H9 (cell line): ENCODE results near the gene KRTAP9-1. TPM values are rescaled to one million over a fixed set of nuclear protein-coding genes. Genes with fewer than 3 reads are reported as not detected.

Experiments used
- DNase-seq: peaks from one replicate; pipeline ENCODE4 v3.0.0-alpha.2; 2017
- H2AFZ ChIP-seq: one replicate; pipeline ENCODE4 v1.6.1; 2013; ENCODE audit warnings: mild to moderate bottlenecking, low read length, control low read depth, moderate library complexity
- H2AK5ac ChIP-seq: 2 replicates; pipeline ENCODE4 v1.6.1; 2013; ENCODE audit warnings: low read length, control low read depth, mixed read lengths; ENCODE audit not compliant: insufficient read length
- H2BK120ac ChIP-seq: one replicate; pipeline ENCODE4 v1.6.1; 2013; ENCODE audit warnings: low read depth, mild to moderate bottlenecking, low read length, control low read depth, inconsistent platforms; ENCODE audit not compliant: poor library complexity, severe bottlenecking
- H2BK12ac ChIP-seq: 2 replicates; pipeline ENCODE4 v1.6.1; 2013; ENCODE audit warnings: low read length, control low read depth, mixed read lengths, low read depth; ENCODE audit not compliant: insufficient read length
- H2BK15ac ChIP-seq: 2 replicates; pipeline ENCODE4 v1.6.1; 2013; ENCODE audit warnings: low read depth, low read length, control low read depth
- H2BK20ac ChIP-seq: one replicate; pipeline ENCODE4 v1.6.1; 2013; ENCODE audit warnings: low read depth, mild to moderate bottlenecking, low read length, control low read depth, inconsistent platforms; ENCODE audit not compliant: poor library complexity, severe bottlenecking
- H2BK5ac ChIP-seq: 2 replicates; pipeline ENCODE4 v1.6.1; 2013; ENCODE audit warnings: low read length, control low read depth, mixed read lengths; ENCODE audit not compliant: insufficient read length
- H3K14ac ChIP-seq: 2 replicates; pipeline ENCODE4 v1.6.1; 2013; ENCODE audit warnings: low read length, control low read depth; ENCODE audit not compliant: insufficient read depth
- H3K18ac ChIP-seq: 2 replicates; pipeline ENCODE4 v1.6.1; 2013; ENCODE audit warnings: low read depth, mild to moderate bottlenecking, mixed read lengths, low read length, control low read depth; ENCODE audit not compliant: insufficient read length
- H3K23ac ChIP-seq: 2 replicates; pipeline ENCODE4 v1.6.1; 2013; ENCODE audit warnings: low read length, control low read depth, mixed read lengths, low read depth; ENCODE audit not compliant: insufficient read length
- H3K23me2 ChIP-seq: 2 replicates; pipeline ENCODE4 v1.6.1; 2013; ENCODE audit warnings: low read depth, mild to moderate bottlenecking, mixed read lengths, low read length, control low read depth; ENCODE audit not compliant: insufficient read length, poor library complexity, severe bottlenecking
- H3K27ac ChIP-seq: 2 replicates; pipeline ENCODE4 v1.5.1; 2013; ENCODE audit warnings: low read length, control low read depth, mixed read lengths, low read depth; ENCODE audit not compliant: insufficient read length
- H3K27me3 ChIP-seq: 2 replicates; pipeline ENCODE4 v1.6.1; 2013; ENCODE audit warnings: low read length, control low read depth, inconsistent platforms; ENCODE audit not compliant: insufficient read depth
- H3K4ac ChIP-seq: 2 replicates; pipeline ENCODE4 v1.6.1; 2013; ENCODE audit warnings: low read depth, mild to moderate bottlenecking, control low read depth, inconsistent platforms, low read length, moderate library complexity
- H3K4me1 ChIP-seq: 2 replicates; pipeline ENCODE4 v1.6.1; 2013; ENCODE audit warnings: low read length, control low read depth, inconsistent platforms; ENCODE audit not compliant: insufficient read depth
- H3K4me2 ChIP-seq: 2 replicates; pipeline ENCODE4 v1.6.1; 2013; ENCODE audit warnings: low read length, control low read depth, mixed read lengths; ENCODE audit not compliant: insufficient read length, insufficient read depth
- H3K56ac ChIP-seq: 2 replicates; pipeline ENCODE4 v1.6.1; 2013; ENCODE audit warnings: low read depth, mild to moderate bottlenecking, mixed read lengths, low read length, control low read depth; ENCODE audit not compliant: insufficient read length
- H3K79me1 ChIP-seq: 2 replicates; pipeline ENCODE4 v1.6.1; 2013; ENCODE audit warnings: low read depth, mild to moderate bottlenecking, moderate library complexity, low read length, control low read depth, inconsistent platforms; ENCODE audit not compliant: insufficient read depth, poor library complexity, severe bottlenecking
- H3K79me2 ChIP-seq: 2 replicates; pipeline ENCODE4 v1.6.1; 2013; ENCODE audit warnings: low read length, control low read depth, inconsistent platforms; ENCODE audit not compliant: insufficient read depth
- H3K9ac ChIP-seq: 2 replicates; pipeline ENCODE4 v1.6.1; 2013; ENCODE audit warnings: low read length, control low read depth, mixed read lengths; ENCODE audit not compliant: insufficient read length; ENCODE audit errors: extremely low read depth
- H3K9me3 ChIP-seq: one replicate; pipeline ENCODE4 v1.6.1; 2013; ENCODE audit warnings: low read depth, low read length, inconsistent platforms; ENCODE audit not compliant: control insufficient read depth
- H3T11ph ChIP-seq: one replicate; pipeline ENCODE4 v1.6.1; 2013; ENCODE audit warnings: mild to moderate bottlenecking, low read length, control low read depth, inconsistent platforms
- H4K20me1 ChIP-seq: one replicate; pipeline ENCODE4 v1.6.1; 2013; ENCODE audit not compliant: control insufficient read depth, insufficient read length, insufficient read depth
- H4K5ac ChIP-seq: 2 replicates; pipeline ENCODE4 v1.6.1; 2013; ENCODE audit warnings: low read depth, mild to moderate bottlenecking, mixed read lengths, low read length, control low read depth; ENCODE audit not compliant: insufficient read length
- H4K8ac ChIP-seq: replicated peaks from 2 replicates; pipeline ENCODE4 v1.6.1; 2013; ENCODE audit warnings: low read length, control low read depth, mixed read lengths, low read depth; ENCODE audit not compliant: insufficient read length
- H4K91ac ChIP-seq: 2 replicates; pipeline ENCODE4 v1.6.1; 2013; ENCODE audit warnings: low read depth, mild to moderate bottlenecking, moderate library complexity, mixed read lengths, low read length, control low read depth; ENCODE audit not compliant: insufficient read length
- H3K27ac Mint-ChIP-seq, 3 experiments: 2 replicates in 2 of 3; 3 replicates in 1 of 3; pipeline ENCODE4 v1.8.0; 2020 to 2021; ENCODE audit warnings: mixed read lengths in 3 of 3, mild to moderate bottlenecking in 1 of 3, moderate library complexity in 1 of 3
- H3K27me3 Mint-ChIP-seq: 2 replicates; pipeline ENCODE4 v1.8.0; 2021; ENCODE audit warnings: low read depth, mild to moderate bottlenecking, moderate library complexity, mixed read lengths
- H3K36me3 Mint-ChIP-seq, 3 experiments: 2 replicates in 2 of 3; 3 replicates in 1 of 3; pipeline ENCODE4 v1.8.0; 2020 to 2021; ENCODE audit warnings: low read depth in 3 of 3, mixed read lengths in 3 of 3; ENCODE audit not compliant: insufficient read depth in 1 of 3
- H3K4me1 Mint-ChIP-seq, 2 experiments: 2 replicates each; pipeline ENCODE4 v1.8.0; 2020; ENCODE audit warnings: mixed read lengths in 2 of 2
- H3K4me3 Mint-ChIP-seq, 2 experiments: 2 replicates in 1 of 2; 3 replicates in 1 of 2; pipeline ENCODE4 v1.8.0; 2020 to 2021; ENCODE audit warnings: mild to moderate bottlenecking in 2 of 2, mixed read lengths in 2 of 2, moderate library complexity in 1 of 2
- H3K9me3 Mint-ChIP-seq, 2 experiments: 2 replicates in 1 of 2; 3 replicates in 1 of 2; pipeline ENCODE4 v1.8.0; 2020; ENCODE audit warnings: mild to moderate bottlenecking in 2 of 2, mixed read lengths in 2 of 2, moderate library complexity in 1 of 2
- CTCF ChIP-seq: fragments of 200-600 bp; sonication (generic); conservative IDR thresholded peaks from 3 replicates; pipeline ENCODE4 v1.8.0; 2021; ENCODE audit warnings: antibody characterized with exemption, mild to moderate bottlenecking
- whole genome bisulfite sequencing: extraction: QIAGEN DNeasy Blood & Tissue Kit; methylation state at CpG from one replicate; pipeline ENCODE4 v1.1.7; 2013; ENCODE audit warnings: missing lambda C conversion rate, low lambda C conversion rate, mixed read lengths; ENCODE audit not compliant: insufficient read length; ENCODE audit errors: extremely low coverage; 5-methylcytosine and 5-hydroxymethylcytosine counted together
- total RNA-seq: library from RNA; stranded (reverse); gene quantifications from 2 replicates; pipeline ENCODE4 v1.2.1, GENCODE V29; 2021

Gene KRTAP9-1
- total RNA-seq, 1 experiment from 2014 or later, result not detected

- no peak overlapping the region for H3K4ac ChIP-seq
- H4K8ac ChIP-seq, result no peak overlapping the region
- H3K27me3 ChIP-seq, result no peaks in the 10 kb centered on the region
- no peak overlapping the region for H3K27ac ChIP-seq
- no peak for DNase-seq
- no peaks in the 10 kb centered on the region for H4K20me1 ChIP-seq
- H3T11ph ChIP-seq, result no peak overlapping the region
- no peak overlapping the region for H2BK12ac ChIP-seq
- peaks cover 2 to 13% of the 10 kb centered on the region in 2 experiments for H3K4me1 Mint-ChIP-seq
- H3K14ac ChIP-seq, result no peak overlapping the region
- no peak overlapping the region for H3K27ac Mint-ChIP-seq
- no peaks in the 10 kb centered on the region for H3K4me1 ChIP-seq
- peaks cover 11 to 34% (median 19%) of the 10 kb centered on the region in 3 experiments for H3K36me3 Mint-ChIP-seq
- H3K23ac ChIP-seq, result no peak overlapping the region
- no peak overlapping the region for H2BK15ac ChIP-seq
- no peak overlapping the region for H2BK120ac ChIP-seq
- no peak overlapping the region for H3K4me3 Mint-ChIP-seq
- no peak overlapping the region for H2BK20ac ChIP-seq
- no peaks in the 10 kb centered on the region for H3K27me3 Mint-ChIP-seq
- peaks cover 22 to 28% of the 10 kb centered on the region in 2 experiments for H3K9me3 Mint-ChIP-seq
- no peaks in the 10 kb centered on the region for H3K23me2 ChIP-seq
- H3K18ac ChIP-seq, result no peak overlapping the region
- no peaks in the 10 kb centered on the region for H3K79me1 ChIP-seq
- WGBS, result no CpG with 5 or more reads among the region's 2 CpGs
- H2AFZ ChIP-seq, result no peak overlapping the region
- H3K56ac ChIP-seq, result no peak overlapping the region
- H3K4me2 ChIP-seq, result no peak overlapping the region
- peaks cover 5% of the 10 kb centered on the region for H3K9me3 ChIP-seq
- no peak overlapping the region for H4K91ac ChIP-seq
- H3K9ac ChIP-seq, result no peak overlapping the region
- no peaks in the 10 kb centered on the region for H3K79me2 ChIP-seq
- no peak overlapping the region for H2BK5ac ChIP-seq
- no peak overlapping the region for H4K5ac ChIP-seq
- TF ChIP-seq CTCF, result no peak
- H2AK5ac ChIP-seq, result no peak overlapping the region
These were observed 44.4 kb upstream of the KRTAP9-1 start for GRCh38 chr17:41145261-41145660.
